Stimulated activated CD4-positive, alpha-beta T cell treated with anti-CD3 and anti-CD28 coated beads, Interleukin-2, amount 100 ng/mL, for 48 hours (primary cell): ENCODE data around the gene UCK2.

Experiments used
- DNase-seq, 2 donors: peaks; one replicate each; pipeline ENCODE4 v3.0.0-alpha.2; 2020

UCK2 gene

DNA sequence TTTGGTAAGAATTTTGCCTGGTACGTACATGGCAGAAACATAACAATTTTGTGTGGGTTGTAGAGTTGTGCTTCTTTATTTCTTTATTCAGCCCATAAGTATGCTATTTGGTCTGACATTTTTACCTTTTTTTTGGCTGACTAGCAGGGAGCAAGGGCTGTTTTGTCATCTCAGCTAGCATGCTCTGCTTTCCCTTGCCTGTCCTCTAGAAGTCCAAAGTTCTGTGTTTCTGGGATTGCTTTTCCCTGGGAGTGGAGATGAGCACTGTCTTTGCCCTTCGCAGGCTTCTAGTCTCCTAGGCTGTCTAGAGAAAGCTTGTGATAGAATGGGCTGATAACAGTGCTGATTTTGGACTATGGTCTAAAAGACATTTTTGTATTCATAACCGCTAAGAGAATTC is 7.5 kb downstream of the UCK2 start:
- no peak for DNase-seq

DNA sequence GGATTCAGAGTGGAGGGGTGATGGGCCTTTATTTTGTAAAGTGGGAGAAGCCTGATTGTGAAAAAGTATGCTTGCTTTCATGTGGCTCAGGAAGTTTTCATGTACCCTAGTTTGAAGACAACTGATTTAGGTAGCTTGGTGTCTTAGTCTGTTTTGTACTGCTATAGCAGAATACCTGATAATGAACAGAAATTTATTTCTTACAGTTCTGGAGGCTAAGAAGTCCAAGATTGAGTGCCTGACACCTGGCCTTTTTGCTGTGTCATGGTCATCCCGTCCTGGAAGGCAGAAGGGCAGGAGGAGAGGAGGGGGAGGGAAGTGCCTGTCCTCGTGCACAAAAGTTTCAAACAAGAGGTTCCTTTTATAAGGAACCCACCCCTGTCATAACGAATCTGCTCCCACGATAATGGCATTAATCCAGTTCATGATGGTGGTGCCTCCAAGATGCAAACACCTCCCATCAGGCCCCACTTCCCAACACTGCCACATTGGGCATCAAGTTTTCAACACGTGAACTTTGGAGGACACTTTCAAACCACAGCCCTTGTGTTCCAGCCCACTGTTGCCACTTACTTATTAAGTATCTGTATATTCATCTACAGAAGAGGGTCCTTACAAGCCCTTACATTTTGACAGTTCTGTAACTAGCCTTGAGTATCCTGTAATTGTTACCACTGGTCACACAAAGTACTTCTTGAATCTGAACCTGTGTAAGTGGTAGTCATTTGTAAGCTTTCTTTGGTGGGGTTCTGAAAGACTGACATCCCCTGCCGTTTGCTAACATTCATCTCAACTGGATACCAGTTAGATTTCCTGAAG is 9.5 kb downstream of the UCK2 start:
- no peak for DNase-seq

DNA sequence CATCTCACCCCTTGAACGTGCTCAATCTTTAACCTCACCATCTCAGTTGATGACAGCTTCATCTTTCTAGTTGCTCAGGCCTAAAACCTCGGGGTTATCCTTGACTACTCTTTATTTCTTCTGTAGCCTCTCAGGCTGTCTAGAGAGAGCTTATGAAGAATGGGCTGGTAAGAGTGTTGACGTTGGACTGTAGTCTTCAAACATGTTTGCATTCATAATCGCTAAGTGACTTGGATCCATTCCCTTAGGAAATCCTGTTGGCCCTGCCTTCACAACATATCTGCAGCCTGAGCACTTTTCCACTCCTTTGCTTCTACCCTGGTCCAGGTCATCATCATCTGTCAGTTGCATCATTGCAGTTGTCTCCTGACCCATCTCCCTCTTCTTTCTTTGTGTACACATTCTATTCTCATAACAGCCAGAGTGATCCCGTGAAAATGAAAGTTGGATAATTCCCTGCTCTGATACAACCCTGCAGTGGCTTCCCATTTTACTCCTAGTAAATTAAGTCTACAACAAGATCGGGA is 10.5 kb downstream of the UCK2 start:
- no peak for DNase-seq

DNA sequence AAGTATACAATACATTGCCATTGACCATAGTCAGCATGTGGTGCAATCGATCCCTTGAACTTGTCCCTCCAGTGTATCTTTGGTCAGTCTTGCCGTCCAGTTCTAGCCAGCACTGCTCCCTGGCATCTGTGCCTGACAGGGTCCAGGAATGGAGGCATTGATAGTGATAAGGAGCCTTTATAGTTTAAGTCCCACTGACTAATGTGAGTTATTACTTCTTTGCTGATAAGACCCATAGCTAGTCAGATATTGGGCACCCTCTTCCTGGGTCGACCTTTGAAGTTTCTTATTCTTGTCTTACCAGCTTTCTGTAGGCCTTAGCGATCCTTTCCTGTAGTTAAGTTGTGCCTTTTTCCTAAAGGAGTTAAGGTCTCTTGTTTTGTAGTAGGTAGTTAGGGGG is 13.0 kb downstream of the UCK2 start:
- no peak for DNase-seq

DNA sequence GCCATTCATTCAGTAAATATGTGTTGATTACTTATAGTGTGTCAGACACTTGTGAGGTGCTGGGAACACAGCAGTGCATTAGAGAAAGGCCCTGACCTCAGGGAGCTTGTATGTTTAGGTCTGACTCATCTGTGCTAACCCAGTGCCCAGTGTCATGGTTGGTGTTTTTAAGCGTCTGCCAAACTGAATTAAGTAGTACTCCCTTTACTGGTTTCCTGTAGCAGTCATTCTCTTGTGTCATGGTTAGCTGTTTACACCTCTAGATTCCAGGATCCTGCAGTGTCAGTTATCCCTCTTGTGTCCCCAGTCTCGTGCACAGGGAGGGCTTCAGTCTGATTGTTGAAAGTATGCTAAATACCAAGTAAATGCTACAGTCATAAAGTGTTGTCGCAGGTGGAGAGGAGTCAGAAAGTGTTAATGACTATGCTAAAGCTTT is 14.2 kb downstream of the UCK2 start:
- DNase-seq, result no peak

DNA sequence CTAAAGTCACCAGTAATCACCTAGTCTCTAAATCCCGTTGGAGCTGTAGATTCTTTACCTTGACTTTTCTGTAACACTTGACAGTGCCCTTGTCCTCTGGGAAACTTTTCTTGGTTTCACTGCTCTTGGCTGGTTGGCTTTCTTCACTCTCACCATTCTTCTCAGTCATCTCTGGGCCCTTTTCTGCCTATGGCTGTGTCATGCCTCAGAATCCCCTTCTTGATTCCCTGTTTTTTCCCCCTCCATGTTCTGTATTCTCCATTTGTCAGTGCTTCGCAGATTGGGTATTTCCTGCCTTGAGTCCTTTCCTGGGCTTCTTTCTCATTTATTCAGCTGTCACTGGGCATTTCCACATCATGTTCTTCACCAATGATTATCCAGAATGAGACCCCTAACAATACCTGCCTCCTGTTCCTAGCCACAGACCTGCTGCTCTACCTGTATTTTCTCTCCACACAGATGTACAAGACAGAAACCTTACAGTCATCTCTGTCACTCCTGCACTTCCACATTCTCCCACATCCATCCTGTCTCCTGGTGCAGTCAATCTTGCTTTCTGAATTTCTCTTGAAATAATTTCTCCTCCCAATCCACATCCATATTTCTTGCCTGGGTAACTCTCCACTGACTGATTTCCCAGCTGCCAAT is 14.7 kb downstream of the UCK2 start:
- no peak for DNase-seq

DNA sequence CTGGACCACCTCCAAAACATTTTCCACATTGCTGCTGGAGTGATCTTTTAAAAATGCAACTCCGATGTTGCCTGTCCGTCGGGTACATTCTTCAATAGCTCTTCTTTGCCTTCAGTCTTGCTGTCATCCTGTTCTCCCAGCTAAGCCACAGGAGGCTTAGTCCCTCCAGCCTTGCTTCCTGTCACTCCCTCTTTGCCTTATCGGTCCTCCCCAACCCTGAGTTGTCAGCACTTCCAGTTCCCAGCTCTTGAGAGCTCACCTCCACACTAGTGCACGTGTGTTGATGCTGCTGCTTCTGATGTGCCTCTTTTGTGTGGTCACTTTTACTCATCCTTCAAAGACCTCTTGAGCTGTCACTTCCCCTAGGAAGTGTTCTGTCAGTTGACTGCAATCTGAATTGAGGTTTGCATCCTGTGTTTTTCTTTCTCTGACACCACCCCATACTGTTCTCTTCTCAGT is 15.3 kb downstream of the UCK2 start:
- no peak for DNase-seq

DNA sequence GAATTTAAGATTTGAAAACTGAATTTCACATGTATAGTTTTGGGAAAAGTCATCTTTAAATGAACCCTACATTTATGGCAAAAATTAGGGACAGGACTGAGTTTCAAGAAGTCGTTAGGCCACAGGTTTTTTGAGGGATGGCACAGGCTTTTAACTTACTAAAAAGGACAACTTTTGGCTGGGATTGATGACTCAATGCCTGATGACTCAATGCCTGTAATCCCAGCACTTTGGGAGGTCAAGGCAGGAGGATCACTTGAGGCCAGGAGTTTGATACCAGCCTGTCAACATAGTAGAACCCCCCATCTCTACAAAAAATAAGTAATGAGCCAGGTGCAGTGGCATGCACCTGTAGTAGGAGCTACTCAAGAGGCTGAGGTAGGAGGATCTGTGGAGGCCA is 15.9 kb downstream of the UCK2 start:
- no peak for DNase-seq

DNA sequence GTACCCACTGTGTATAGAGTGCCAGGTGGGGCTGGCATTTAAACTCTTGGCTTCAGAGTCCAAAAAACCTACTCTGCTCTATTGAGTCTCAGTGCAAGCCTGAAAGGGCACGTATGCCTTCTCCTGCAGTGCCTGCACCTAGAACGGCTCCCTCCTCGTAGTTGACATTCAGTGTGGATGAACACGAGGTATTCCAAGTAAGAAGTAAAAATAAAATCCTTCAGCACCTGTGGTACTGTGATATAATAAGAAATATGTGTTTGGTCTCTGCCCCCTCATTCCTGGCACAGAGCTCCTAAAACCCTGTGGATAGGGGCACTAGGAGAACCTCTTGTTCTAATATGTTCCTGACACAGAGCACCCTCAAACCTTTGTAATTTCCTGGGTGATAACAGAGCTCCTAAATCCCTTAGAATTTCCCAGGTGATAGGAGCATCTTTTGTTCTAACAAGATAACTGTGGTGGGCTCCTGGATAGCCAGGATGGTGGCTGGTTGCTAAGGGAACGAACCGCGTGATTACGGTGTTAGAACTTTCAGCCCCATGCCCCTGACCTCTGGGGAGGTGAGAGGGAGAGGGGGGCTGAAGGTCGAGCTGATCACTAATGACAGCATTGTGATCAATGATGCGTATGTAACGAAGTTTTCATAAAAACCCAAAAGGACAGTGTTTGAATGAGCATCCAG is 16.8 kb downstream of the UCK2 start:
- no peak for DNase-seq

DNA sequence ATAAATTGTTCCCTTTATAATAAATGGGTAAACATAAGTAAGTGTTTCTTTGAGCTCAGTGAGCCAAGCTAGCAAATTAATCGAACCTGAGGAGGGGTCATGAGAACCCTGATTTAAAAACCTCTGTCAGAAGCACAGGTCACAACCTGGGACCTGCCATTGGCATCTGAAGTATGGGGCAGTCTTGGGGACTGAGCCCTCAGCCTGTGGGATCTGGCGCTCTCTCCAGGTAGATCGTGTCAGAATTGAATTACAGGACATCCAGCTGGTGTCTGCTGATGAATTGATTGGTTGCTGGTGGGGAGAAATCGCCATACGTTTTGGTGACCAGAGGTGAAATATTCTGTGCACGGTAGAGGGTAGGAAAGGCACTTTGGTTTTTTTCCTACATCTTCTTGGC is 17.5 kb downstream of the UCK2 start:
- no peak for DNase-seq

DNA sequence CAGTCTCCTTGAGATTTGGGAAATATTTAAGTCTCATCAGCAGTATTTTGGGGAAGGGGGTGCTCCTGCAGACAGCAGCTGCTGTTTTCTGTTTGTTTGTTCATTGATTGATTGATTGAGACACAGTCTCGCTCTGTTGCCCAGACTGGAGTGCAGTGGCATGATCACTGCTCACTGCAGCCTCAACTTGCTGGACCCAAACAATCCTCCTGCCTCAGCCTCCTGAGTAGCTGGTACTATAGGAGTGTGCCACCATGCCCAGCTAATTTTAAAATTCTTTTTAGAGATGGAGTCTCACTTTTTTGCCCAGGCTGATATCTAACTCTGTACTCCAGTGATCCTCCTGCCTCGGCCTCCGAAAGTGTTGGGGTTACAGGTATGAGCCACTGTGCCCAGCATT is 18.2 kb downstream of the UCK2 start:
- DNase-seq, result no peak

DNA sequence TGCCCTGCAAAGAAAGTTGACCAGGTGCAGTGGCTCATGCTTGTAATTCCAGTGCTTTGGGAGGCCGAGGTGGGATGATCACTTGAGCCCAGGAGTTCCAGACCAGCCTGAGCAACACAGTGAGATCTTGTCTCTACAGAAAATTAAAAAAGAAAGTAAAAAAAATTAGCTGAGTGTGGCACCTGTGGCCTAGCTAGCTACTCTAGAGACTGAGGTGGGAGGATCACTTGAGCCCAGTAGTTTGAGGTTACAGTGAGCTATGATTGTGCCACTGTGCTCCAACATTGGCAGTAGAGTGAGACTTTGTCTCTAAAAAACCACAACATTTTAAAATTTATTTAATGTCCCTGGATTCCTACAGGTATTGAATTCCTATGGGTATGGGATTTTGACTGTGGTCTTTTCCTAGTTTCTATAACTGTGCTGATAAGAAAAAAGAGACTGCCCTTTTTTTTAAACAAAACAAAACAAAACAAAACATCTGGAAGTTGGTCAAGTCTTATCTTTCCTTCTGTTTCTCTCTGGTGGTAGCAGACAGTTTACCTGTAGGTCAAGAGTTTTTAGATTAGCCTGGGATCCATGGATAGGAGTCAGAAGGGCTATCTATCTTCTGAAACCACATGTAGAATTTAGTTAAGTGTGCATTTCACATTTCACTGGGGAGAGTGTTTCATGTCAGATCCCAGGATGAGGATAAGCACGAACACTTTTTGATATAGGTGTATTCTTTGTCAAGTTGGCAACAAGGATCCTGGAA is 18.8 kb downstream of the UCK2 start:
- DNase-seq, result no peak

DNA sequence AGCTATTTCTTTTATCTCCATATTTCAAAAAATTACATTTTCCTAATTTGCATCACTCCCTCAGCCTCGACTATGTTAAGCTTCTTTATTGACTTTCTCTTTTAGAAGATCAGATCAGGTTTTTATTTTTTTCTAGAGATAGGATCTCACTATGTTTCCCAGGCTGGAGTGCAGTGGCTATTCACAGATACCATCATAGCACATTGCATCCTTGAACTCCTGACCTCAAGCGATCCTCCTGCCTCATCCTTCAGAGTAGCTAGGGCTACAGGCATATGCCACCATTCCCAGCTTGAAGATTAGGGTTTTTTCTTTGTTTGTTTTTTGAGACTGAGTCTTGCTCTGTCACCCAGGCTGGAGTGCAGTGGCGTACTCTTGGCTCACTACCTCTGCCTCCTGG is 20.1 kb downstream of the UCK2 start:
- no peak for DNase-seq

DNA sequence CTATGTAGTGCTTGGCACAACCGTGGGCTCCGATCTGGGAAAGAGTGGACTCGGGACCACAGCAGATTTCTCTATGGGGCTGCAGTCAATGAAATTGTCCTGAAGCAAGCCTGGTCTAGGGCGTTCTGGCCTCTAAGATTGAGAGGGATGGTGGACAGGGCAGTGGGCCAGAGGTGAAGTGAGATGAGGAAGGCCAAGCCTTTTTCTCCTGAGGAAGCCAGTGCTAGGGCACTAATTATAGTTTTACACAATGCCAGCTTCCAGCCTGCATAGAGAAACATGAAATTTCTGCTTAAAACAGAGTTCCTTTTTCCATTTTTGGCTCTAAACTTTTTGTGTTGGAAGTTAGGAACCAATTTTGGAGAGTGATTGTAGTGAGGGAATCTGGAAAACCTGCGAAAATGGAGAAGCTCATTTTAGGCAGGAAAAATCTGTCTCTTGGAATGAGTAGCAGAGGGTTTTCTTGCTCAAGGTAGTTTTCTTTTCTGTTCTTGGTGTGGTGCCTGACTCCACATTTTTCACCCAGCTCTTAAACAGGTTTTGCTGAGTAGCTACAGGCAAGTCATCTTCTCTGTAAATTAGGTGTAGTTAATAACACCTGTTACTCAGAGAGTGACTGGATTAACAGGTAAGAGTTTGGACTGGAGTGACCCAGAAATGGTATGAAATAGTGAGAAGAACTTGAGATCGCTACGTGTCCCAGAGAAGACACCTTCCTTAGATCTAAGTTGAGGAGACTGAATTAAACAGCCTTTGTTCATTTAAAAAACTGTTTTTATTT is 22.1 kb downstream of the UCK2 start:
- no peak for DNase-seq

DNA sequence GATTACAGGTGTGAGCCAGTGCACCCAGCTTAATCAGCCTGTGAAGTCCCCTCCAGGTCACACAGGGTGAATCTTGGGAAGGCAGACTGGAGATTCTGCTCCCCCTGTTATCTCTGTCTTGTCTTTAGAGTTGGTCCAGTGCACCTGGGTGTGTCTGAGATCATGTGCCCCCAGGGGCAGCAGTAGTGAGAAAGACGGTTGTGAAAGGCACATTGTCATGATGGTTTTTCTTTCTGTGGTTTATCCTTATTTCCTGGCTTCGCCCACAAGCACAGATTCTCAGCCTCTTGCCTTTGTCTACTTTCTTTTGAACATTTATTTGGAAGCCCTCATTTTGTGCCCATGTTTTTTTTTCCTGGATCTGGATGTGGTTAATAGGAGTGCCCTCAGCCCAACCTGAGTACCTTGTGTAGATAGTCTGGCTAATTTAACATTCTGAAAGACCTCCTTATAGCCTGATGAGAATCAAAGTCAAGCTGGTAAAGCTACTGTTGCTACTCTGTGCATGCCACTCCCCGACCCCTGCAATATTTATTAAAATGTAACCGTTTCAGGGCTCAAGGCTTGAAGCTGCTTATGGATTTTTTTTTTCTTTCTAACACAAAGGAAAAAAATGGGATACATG is 23.7 kb downstream of the UCK2 start:
- DNase-seq, result no peak

DNA sequence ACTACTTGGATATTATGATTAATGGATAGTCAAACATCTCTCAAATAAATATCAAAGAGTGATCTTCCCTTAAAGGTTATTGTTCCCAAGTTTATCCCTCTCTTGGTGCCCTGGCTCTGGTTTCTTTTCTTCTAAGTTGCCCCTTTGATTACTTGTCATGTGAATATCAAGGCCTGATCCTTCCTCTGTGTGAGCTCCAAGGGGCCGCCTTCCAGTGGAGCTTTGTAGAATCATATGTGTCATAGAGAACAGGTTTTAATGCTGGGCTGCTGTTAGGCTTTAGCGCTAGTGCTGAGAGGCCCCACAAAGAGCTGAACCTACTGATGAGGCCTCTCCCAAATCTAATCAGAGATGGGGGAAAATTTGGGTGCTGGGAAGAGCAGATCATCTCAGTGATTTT is 25.5 kb downstream of the UCK2 start:
- DNase-seq, result no peak

DNA sequence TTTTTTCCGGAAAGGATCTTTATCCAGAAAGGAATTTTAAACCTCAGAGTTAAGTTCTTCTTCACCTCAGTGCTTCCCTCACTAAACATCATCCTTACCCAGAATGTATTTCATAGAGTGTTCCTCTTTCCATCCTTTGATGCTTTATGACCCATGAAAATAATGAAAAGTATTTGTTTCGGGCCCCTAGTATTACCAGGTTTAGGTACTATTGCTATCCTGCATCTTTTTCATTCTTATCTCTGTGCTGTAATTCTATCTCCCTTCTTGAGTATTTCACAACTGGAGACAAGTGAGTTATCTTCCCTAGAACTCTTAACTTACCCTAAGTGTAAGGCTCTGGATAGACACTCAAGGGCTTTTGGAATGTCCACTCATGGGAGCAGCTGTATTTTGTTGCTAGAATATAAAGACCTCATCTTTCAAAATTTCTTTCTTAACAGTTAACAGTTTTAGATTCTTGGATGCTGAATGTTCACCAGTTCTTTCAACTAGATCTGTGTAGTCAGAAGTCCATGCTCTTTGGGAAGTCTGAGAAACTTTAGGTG is 26.2 kb downstream of the UCK2 start:
- DNase-seq, result no peak

DNA sequence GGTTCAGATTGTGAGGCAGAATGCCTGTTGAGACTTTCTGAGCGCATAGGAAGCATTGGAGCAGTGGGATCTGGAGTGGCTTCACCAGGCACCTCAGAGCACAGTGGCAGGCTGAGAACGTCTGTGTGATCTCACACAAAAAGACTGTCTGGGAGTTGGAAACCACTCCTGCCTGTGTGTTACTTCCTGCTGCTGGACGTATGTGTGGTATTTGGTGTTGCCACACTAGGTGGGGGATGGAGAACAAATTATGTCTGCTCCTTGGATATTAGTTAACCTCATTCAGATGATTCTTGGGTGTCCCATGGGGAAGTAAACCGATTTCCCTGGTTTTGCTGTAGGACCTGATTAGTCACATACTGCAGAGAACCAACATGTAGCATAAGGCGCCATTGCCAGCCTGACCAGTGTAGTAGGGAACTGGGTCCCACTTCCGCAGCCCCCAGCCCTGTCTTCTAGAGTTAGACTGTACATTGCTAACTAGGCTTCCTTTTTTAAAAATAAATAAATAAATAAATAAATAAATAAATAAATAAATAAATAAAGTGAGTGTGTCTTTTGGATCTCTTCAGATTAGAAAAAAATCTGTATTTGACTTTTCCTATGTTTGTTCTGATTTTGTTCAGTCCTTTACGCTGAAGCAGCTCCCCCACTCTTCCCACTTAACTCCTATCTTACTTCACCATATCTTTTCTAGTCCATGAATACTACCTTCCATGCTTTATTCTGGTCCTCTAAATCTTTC is 26.9 kb downstream of the UCK2 start:
- DNase-seq, result no peak

DNA sequence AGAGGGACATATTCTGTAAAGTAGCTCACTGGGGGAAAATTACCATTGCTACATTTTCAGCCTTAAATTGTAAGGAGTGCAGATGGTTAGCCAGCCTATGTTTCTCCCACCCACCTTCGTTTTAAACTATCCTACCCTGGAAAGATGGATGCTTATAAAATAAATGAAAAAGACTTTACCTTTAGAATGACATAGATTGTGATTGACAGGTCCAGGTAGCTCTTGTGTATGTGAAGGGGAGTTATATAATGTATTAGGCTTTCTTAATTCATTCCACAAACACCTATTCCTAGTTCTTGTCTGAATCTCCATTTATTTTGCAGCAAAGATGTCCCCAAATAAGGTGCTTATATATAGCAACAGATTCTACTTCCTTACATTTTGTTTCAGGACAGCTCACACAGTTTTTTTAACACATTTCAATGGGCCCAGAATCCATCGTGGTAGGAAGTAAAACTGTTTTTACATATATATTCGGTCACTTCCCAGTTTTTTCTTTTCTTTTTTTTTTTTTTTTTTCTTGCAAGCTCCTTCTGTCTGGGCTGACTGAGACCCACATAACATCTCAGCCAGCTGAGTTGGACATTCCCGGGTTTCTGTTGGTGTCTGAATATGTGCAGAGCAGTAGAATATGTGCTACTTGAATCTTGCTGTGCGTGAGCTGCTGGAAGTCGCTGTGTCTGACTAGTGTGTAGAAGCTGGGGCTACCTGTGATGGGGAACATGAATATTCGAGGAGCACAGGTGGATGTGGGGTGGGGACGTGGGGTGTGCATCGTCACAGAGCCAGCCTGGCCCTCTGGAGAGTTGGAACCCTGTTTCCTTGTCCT is 27.8 kb downstream of the UCK2 start:
- no peak for DNase-seq

DNA sequence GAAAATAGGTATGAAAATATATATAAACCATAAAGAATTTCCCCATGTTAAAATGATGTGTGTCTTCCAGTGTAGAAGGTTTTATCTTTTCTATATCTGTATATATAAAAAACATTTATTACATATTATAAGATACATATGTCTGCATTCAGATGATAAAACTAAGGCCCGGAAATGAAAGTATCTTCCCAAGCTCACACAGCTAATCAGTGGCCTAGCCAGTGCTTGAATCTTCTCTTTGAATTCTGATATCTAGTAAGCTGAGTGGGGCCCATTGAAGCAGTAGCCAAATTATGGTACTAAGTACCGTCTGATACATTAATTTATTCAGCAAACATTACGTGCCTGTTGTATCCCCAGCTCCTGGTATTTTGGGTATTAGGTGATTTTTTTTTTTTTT is 28.6 kb downstream of the UCK2 start:
- DNase-seq, result no peak
